Measurements from ENCODE around the gene NGFR. TPM values are rescaled to one million over a fixed set of nuclear protein-coding genes. Genes with fewer than 3 reads are reported as not detected.

The NGFR gene
- polyA plus RNA-seq, 1 of the 3 experiments (the other 2 are of a cell fraction), result 0.76 TPM

DNA sequence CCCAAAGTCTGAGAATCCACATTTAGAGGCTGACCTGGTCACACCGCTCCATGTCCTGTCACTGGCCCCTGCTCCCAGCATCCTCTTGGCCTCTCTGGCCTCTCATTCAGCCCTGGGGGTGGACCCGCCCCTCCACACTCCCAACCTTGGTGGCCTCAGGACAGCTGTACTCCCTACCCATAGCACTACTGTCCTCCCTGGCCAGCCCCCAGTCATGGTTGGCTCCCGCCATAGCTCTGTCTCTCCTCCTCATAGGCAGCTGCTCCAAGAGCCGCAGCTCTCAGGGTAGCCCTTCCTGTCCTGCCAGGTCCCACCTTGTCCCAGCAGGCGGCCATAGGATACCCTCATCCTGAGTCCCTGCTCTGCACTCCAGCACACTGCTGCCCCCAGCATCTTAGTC, 42.4 kb upstream of the NGFR start:
- TF ChIP-seq, protein P1, sequence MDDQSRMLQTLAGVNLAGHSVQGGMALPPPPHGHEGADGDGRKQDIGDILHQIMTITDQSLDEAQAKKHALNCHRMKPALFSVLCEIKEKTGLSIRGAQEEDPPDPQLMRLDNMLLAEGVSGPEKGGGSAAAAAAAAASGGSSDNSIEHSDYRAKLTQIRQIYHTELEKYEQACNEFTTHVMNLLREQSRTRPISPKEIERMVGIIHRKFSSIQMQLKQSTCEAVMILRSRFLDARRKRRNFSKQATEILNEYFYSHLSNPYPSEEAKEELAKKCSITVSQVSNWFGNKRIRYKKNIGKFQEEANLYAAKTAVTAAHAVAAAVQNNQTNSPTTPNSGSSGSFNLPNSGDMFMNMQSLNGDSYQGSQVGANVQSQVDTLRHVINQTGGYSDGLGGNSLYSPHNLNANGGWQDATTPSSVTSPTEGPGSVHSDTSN (IDR thresholded peaks at IDR 0.05), result no peak
- no peak for TF ChIP-seq RCOR1 (IDR thresholded peaks at IDR 0.05; ENCODE audit: low read length)
- no peak for TF ChIP-seq RXRA (IDR thresholded peaks at IDR 0.05; ENCODE audit: borderline replicate concordance, low read depth)
- TF ChIP-seq FOXM1 (IDR thresholded peaks at IDR 0.05; ENCODE audit: low read depth), result no peak
- no peak for TF ChIP-seq FOXJ3 (CRISPR knock-in tag; IDR thresholded peaks at IDR 0.05)
- TF ChIP-seq EP300 (IDR thresholded peaks at IDR 0.05; ENCODE audit: borderline replicate concordance in 1 of 2, low read depth in 1 of 2, low read length in 1 of 2), result no peak
- TF ChIP-seq, protein P2, sequence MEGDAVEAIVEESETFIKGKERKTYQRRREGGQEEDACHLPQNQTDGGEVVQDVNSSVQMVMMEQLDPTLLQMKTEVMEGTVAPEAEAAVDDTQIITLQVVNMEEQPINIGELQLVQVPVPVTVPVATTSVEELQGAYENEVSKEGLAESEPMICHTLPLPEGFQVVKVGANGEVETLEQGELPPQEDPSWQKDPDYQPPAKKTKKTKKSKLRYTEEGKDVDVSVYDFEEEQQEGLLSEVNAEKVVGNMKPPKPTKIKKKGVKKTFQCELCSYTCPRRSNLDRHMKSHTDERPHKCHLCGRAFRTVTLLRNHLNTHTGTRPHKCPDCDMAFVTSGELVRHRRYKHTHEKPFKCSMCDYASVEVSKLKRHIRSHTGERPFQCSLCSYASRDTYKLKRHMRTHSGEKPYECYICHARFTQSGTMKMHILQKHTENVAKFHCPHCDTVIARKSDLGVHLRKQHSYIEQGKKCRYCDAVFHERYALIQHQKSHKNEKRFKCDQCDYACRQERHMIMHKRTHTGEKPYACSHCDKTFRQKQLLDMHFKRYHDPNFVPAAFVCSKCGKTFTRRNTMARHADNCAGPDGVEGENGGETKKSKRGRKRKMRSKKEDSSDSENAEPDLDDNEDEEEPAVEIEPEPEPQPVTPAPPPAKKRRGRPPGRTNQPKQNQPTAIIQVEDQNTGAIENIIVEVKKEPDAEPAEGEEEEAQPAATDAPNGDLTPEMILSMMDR (IDR thresholded peaks at IDR 0.05), result no peak
- TF ChIP-seq, protein P3, sequence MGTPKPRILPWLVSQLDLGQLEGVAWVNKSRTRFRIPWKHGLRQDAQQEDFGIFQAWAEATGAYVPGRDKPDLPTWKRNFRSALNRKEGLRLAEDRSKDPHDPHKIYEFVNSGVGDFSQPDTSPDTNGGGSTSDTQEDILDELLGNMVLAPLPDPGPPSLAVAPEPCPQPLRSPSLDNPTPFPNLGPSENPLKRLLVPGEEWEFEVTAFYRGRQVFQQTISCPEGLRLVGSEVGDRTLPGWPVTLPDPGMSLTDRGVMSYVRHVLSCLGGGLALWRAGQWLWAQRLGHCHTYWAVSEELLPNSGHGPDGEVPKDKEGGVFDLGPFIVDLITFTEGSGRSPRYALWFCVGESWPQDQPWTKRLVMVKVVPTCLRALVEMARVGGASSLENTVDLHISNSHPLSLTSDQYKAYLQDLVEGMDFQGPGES (IDR thresholded peaks at IDR 0.05; ENCODE audit: low read depth, low read length), result no peak
- TF ChIP-seq MEF2A (IDR thresholded peaks at IDR 0.05; ENCODE audit: borderline replicate concordance, low read depth), result no peak
- no peak for TF ChIP-seq CHD2 (IDR thresholded peaks at IDR 0.05; ENCODE audit: low read length, partially characterized antibody)
- no peak for TF ChIP-seq GABPA (IDR thresholded peaks at IDR 0.05; ENCODE audit: low read depth)
- CTCF ChIA-PET, result interaction anchor here (1.4 to 9.2 kb wide), 6 partner anchors 10 to 104 kb away, joined by 3 to 96 read pairs (median 10); no protein-coding TSS in a partner anchor
- DNase-seq, result no peak
- Histone ChIP-seq H3K27ac (ENCODE audit: low read depth in 2 of 2, low read length in 1 of 2) (no peak overlapping the region), H2AFZ (ENCODE audit: low read depth) (no peak overlapping the region), H3K4me1 (ENCODE audit: control insufficient read depth in 1 of 2, insufficient read depth in 2 of 2, low read depth in 1 of 2, low read length in 1 of 2) (peaks cover 22 to 27% of the 10 kb centered on the region in 2 experiments; a peak in 3 of 4 replicates), H3K9me2 (no peaks in the 10 kb centered on the region), H3F3A (replicated peaks; ENCODE audit: insufficient read depth) (no peaks in the 10 kb centered on the region), H4K20me1 (ENCODE audit: insufficient read depth) (no peaks in the 10 kb centered on the region), H3K4me2 (no peak overlapping the region), H3K4me3 (ENCODE audit: low read depth in 2 of 2, low read length in 1 of 2) (no peak overlapping the region), H3K9ac (no peak overlapping the region), H3K79me2 (ENCODE audit: insufficient read depth) (no peaks in the 10 kb centered on the region), H3K27me3 (ENCODE audit: insufficient read depth) (no peaks in the 10 kb centered on the region), H3K9me3 (no peaks in the 10 kb centered on the region), H3K36me3 (replicated peaks in 1 of 2; ENCODE audit: control insufficient read depth in 1 of 2, insufficient read depth in 2 of 2, low read length in 1 of 2) (no peaks in the 10 kb centered on the region)
- POLR2A ChIA-PET, result interaction anchor here (0.9 kb wide), 1 partner anchor 21 kb away, joined by 3 read pairs; no protein-coding TSS in a partner anchor
- WGBS (ENCODE audit: low lambda C conversion rate), result 98% methylated on average over 5 of the region's 5 CpGs

DNA sequence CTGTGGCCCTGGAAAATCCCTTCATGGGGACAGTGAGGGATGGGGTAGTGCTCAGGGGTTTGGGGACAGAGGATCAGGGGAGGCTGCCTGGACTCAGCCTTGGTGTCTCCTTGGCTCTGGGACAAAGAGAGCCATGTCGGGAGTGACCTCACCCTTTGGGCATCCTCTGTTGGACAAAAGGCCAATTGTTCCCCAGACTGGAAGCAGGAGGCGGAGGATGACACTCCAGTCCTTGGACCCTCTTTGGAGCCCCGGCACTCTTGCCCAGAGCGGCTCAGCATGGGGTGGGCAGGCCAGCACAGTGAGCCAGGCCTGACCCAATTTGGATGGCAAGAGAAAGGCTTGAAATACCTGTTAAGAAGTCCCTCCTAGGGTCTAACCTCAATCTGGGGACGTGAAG, 41.0 kb upstream of the NGFR start:
- Histone ChIP-seq H3K4me2 (peak overlapping the region; percentile 25), H4K20me1 (ENCODE audit: insufficient read depth) (no peaks in the 10 kb centered on the region)
- no peak for DNase-seq

More for the DNA sequence above, 41.0 kb upstream of the NGFR start:
- TF ChIP-seq NRF1 (IDR thresholded peaks at IDR 0.05; ENCODE audit: low read depth, low read length), result no peak
- TF ChIP-seq TCF12 (IDR thresholded peaks at IDR 0.05), result peak; percentile 45; the same call in 1 of the 2 replicates
- TF ChIP-seq, protein P4, sequence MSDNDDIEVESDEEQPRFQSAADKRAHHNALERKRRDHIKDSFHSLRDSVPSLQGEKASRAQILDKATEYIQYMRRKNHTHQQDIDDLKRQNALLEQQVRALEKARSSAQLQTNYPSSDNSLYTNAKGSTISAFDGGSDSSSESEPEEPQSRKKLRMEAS (IDR thresholded peaks at IDR 0.05; ENCODE audit: low read depth), result peak; percentile 52; the same call in 1 of the 2 replicates
- TF ChIP-seq NFIC (IDR thresholded peaks at IDR 0.05; ENCODE audit: borderline replicate concordance), result peak; percentile 78
- no peak for TF ChIP-seq YY1 (IDR thresholded peaks at IDR 0.05; ENCODE audit: low read depth)
- TF ChIP-seq FOXJ3 (CRISPR knock-in tag; IDR thresholded peaks at IDR 0.05), result no peak
- H3F3A ChIP-seq (replicated peaks; ENCODE audit: insufficient read depth), result no peaks in the 10 kb centered on the region
- peak overlapping the region in 1 of 2 experiments; percentile 47; a peak in 2 of 4 replicates for H3K27ac ChIP-seq (ENCODE audit: low read depth in 2 of 2, low read length in 1 of 2)
- peaks cover 22 to 27% of the 10 kb centered on the region in 2 experiments; a peak in 3 of 4 replicates for H3K4me1 ChIP-seq (ENCODE audit: control insufficient read depth in 1 of 2, insufficient read depth in 2 of 2, low read depth in 1 of 2, low read length in 1 of 2)
- no peaks in the 10 kb centered on the region for H3K9me3 ChIP-seq
- H3K4me3 ChIP-seq (ENCODE audit: low read depth in 2 of 2, low read length in 1 of 2), result no peak overlapping the region
- H3K36me3 ChIP-seq (replicated peaks in 1 of 2; ENCODE audit: control insufficient read depth in 1 of 2, insufficient read depth in 2 of 2, low read length in 1 of 2), result no peaks in the 10 kb centered on the region
- H3K9me2 ChIP-seq, result no peaks in the 10 kb centered on the region
- WGBS (ENCODE audit: low lambda C conversion rate), result 46% methylated on average over 5 of the region's 5 CpGs
- H3K79me2 ChIP-seq (ENCODE audit: insufficient read depth), result no peaks in the 10 kb centered on the region
- no peak overlapping the region; the same call in 1 of the 2 replicates for H3K9ac ChIP-seq
- H2AFZ ChIP-seq (ENCODE audit: low read depth), result peak overlapping the region; percentile 71; the same call in 1 of the 2 replicates
- ChIA-PET CTCF (interaction anchor here (0.7 to 9.2 kb wide), 10 partner anchors 9 to 543 kb away, joined by 3 to 96 read pairs (median 4); partner anchors contain the start of gene NGFR), POLR2A (no interaction called here)
- no peaks in the 10 kb centered on the region for H3K27me3 ChIP-seq (ENCODE audit: insufficient read depth)
